ENCODE measurements around the gene HYAL3.

DNA sequence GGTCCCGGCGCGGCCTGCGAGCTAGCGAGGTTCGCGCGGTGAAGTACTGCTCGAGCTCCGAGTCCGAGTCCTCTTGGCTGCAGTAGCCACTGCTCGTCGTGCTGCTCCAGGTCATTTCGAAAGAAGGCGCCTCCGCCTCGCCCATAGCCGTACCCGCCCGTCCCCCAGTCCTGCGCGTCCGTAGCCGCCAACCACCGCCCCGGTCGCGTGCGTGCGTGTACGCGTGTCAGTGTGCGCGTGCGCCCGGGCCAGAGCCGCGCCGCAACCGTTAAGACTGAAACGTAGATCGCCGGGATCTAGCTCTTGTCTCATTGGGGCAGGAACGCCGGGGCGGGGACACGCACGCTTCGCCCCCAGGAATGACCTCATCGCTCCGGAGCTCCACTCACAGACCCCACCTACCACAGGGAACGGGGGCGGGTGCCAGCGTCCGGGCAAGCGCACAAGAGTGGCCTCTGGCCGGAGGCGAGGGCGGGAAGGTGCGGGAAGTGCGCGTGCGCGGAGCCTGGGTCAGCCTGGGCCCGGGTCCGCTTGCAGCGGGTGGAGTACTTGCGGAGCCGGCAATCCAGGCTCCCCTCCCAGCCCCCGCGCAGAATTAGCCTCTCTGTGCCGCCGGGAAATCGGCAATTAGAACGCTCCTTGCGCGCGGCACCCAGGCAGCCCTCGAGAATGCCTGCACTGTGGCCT, 38.1 kb upstream of the HYAL3 start:
- TF ChIP-seq RAD21 (conservative IDR thresholded peaks at IDR 0.05): peak; percentile 16
- TF ChIP-seq POLR2AphosphoS5 (IDR thresholded peaks at IDR 0.05): peak; percentile 87
